ENCODE results near the gene BCL2L15.

DNA sequence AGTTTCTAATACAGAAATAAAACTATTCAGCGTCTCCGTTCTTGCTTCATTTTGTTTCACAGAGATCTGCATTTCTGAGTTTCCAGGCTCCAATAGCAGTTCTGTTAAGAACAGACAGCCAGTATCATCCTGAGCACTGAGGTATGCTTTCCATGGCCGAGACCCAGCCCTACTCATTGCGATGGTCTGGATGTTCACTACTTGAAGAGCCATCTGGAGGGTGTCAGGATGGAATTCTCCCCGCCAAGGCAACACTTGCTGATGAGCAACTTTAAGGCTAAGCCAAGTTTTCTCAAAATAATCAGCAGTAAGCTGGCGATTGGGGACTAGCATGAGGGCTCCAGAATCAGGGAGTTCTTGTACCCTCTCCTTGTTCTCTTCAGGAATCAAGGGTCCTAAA lies 7.7 kb upstream of the BCL2L15 start:
- TF ChIP-seq, protein P1, sequence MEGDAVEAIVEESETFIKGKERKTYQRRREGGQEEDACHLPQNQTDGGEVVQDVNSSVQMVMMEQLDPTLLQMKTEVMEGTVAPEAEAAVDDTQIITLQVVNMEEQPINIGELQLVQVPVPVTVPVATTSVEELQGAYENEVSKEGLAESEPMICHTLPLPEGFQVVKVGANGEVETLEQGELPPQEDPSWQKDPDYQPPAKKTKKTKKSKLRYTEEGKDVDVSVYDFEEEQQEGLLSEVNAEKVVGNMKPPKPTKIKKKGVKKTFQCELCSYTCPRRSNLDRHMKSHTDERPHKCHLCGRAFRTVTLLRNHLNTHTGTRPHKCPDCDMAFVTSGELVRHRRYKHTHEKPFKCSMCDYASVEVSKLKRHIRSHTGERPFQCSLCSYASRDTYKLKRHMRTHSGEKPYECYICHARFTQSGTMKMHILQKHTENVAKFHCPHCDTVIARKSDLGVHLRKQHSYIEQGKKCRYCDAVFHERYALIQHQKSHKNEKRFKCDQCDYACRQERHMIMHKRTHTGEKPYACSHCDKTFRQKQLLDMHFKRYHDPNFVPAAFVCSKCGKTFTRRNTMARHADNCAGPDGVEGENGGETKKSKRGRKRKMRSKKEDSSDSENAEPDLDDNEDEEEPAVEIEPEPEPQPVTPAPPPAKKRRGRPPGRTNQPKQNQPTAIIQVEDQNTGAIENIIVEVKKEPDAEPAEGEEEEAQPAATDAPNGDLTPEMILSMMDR (IDR thresholded peaks at IDR 0.05): no peak
- no peak for TF ChIP-seq POLR2AphosphoS5 (IDR thresholded peaks at IDR 0.05)

All from esophagus muscularis mucosa (tissue), 3 donors.